ENCODE results near the gene DIAPH2. TPM values are rescaled to one million over a fixed set of nuclear protein-coding genes. Genes with fewer than 3 reads are reported as not detected.

The DIAPH2 gene
- total and polyA plus RNA-seq, 2 of the 13 experiments (the other 11 are each of a cell fraction or from before 2014, with no cell fraction given), result 2.1 to 8.5 TPM

GRCh38 chrX:97266406-97267121 lies 581.9 kb downstream of the DIAPH2 start:
- no peak for DNase-seq (ENCODE audit: low spot score)
- ATAC-seq, result no peak
- FAIRE-seq, result no peak
- no peaks in the 10 kb centered on the region for H4K20me1 ChIP-seq (ENCODE audit: insufficient read depth, low read length)
- POLR2A ChIA-PET, result no interaction called here
- no peak overlapping the region for H3K27ac ChIP-seq (ENCODE audit: extremely low read length, insufficient read depth, low read length)
- H3K4me1 ChIP-seq (ENCODE audit: insufficient read depth, low read length), result no peaks in the 10 kb centered on the region
- H3K4me3 ChIP-seq (replicated peaks in 1 of 3; ENCODE audit: insufficient read depth in 1 of 3, low read depth in 2 of 3, low read length in 3 of 3), result no peak overlapping the region
- H3K4me2 ChIP-seq (ENCODE audit: low read depth, low read length), result no peak overlapping the region
- CTCF ChIA-PET (ENCODE audit: low intra/inter-chr PET ratio, low total read pairs), result no interaction called here
- no peaks in the 10 kb centered on the region for H3K9me3 ChIP-seq (ENCODE audit: low read length)
- H2AFZ ChIP-seq (ENCODE audit: low read length), result no peak overlapping the region
- intact Hi-C loops (cut with micrococcal nuclease; ENCODE audit: unreplicated experiment) (no loop called here), in situ Hi-C loops (cut with HindIII; ENCODE audit: extremely low pct_ligation_motif_present, low pct_unique_long_range_greater_than_20kb) (no loop called here)
- TF ChIP-seq ZNF660 (CRISPR knock-in tag; IDR thresholded peaks at IDR 0.05; ENCODE audit: borderline replicate concordance, low read depth), result no peak
- TF ChIP-seq ZFP1 (CRISPR knock-in tag; IDR thresholded peaks at IDR 0.05), result no peak
- H3K27me3 ChIP-seq (ENCODE audit: control insufficient read depth in 1 of 2, insufficient read depth in 2 of 2, low read length in 2 of 2), result no peaks in the 10 kb centered on the region
- 100% methylated on average over 2 of the region's 2 CpGs for WGBS (ENCODE audit: low lambda C conversion rate)
- H3K79me2 ChIP-seq (ENCODE audit: insufficient read depth, low read length), result no peaks in the 10 kb centered on the region
- no TSS peak for BruUV-seq (replicated peaks)
- no peaks in the 10 kb centered on the region for H3K36me3 ChIP-seq (replicated peaks in 1 of 2; ENCODE audit: control insufficient read depth in 1 of 2, insufficient read depth in 2 of 2, low read length in 2 of 2)
- H3K9ac ChIP-seq (ENCODE audit: insufficient read depth, low read depth, low read length), result no peak overlapping the region

GRCh38 chrX:97267396-97268181 lies 582.9 kb downstream of the DIAPH2 start:
- H4K20me1 ChIP-seq (ENCODE audit: insufficient read depth, low read length), result no peaks in the 10 kb centered on the region
- ChIA-PET CTCF (ENCODE audit: low intra/inter-chr PET ratio, low total read pairs) (no interaction called here), POLR2A (no interaction called here)
- intact Hi-C loops (cut with micrococcal nuclease; ENCODE audit: unreplicated experiment) (no loop called here), in situ Hi-C loops (cut with HindIII; ENCODE audit: extremely low pct_ligation_motif_present, low pct_unique_long_range_greater_than_20kb) (no loop called here)
- no TSS peak for BruUV-seq (replicated peaks)
- no peaks in the 10 kb centered on the region for H3K36me3 ChIP-seq (replicated peaks in 1 of 2; ENCODE audit: control insufficient read depth in 1 of 2, insufficient read depth in 2 of 2, low read length in 2 of 2)
- H3K4me3 ChIP-seq (replicated peaks in 1 of 3; ENCODE audit: insufficient read depth in 1 of 3, low read depth in 2 of 3, low read length in 3 of 3), result no peak overlapping the region
- no peaks in the 10 kb centered on the region for H3K27me3 ChIP-seq (ENCODE audit: control insufficient read depth in 1 of 2, insufficient read depth in 2 of 2, low read length in 2 of 2)
- no peak overlapping the region for H2AFZ ChIP-seq (ENCODE audit: low read length)
- DNase-seq (ENCODE audit: low spot score) (no peak), ATAC-seq (no peak), FAIRE-seq (no peak)
- H3K9me3 ChIP-seq (ENCODE audit: low read length), result no peaks in the 10 kb centered on the region
- H3K9ac ChIP-seq (ENCODE audit: insufficient read depth, low read depth, low read length), result no peak overlapping the region
- no peaks in the 10 kb centered on the region for H3K79me2 ChIP-seq (ENCODE audit: insufficient read depth, low read length)
- H3K4me1 ChIP-seq (ENCODE audit: insufficient read depth, low read length), result no peaks in the 10 kb centered on the region
- H3K27ac ChIP-seq (ENCODE audit: extremely low read length, insufficient read depth, low read length), result no peak overlapping the region
- no peak overlapping the region for H3K4me2 ChIP-seq (ENCODE audit: low read depth, low read length)
- 97% methylated on average over 4 of the region's 4 CpGs for WGBS (ENCODE audit: low lambda C conversion rate)
- TF ChIP-seq SKIL (CRISPR knock-in tag; IDR thresholded peaks at IDR 0.05; ENCODE audit: borderline replicate concordance), result no peak
- TF ChIP-seq ZNF766 (CRISPR knock-in tag; IDR thresholded peaks at IDR 0.05; ENCODE audit: borderline replicate concordance), result no peak
- TF ChIP-seq HIC2 (CRISPR knock-in tag; IDR thresholded peaks at IDR 0.05; ENCODE audit: low read depth), result no peak
- TF ChIP-seq FOXA3 (CRISPR knock-in tag; IDR thresholded peaks at IDR 0.05), result no peak
- TF ChIP-seq TCF7L2 (IDR thresholded peaks at IDR 0.05; ENCODE audit: low read depth, low read length), result no peak
- no peak for TF ChIP-seq ZNF33A (CRISPR knock-in tag; IDR thresholded peaks at IDR 0.05; ENCODE audit: borderline replicate concordance)
- no peak for TF ChIP-seq HDAC1 (CRISPR knock-in tag; IDR thresholded peaks at IDR 0.05)
- TF ChIP-seq SCMH1 (CRISPR knock-in tag; IDR thresholded peaks at IDR 0.05; ENCODE audit: borderline replicate concordance), result no peak
- no peak for TF ChIP-seq NONO (IDR thresholded peaks at IDR 0.05)
- no peak for TF ChIP-seq NONO (CRISPR knock-in tag; conservative IDR thresholded peaks at IDR 0.05)
- TF ChIP-seq ZNF432 (CRISPR knock-in tag; IDR thresholded peaks at IDR 0.05; ENCODE audit: borderline replicate concordance), result no peak
- no peak for TF ChIP-seq HOXA5 (CRISPR knock-in tag; IDR thresholded peaks at IDR 0.05)

Data from HepG2 (cell line).